B cell (primary cell): ENCODE measurements around the gene B4GALT1. TPM values are rescaled to one million over a fixed set of nuclear protein-coding genes. Genes with fewer than 3 reads are reported as not detected.

Experiments
- ATAC-seq: fragments of 200-7000 bp; cut with Tn5 transposase; one replicate; pipeline ENCODE4 v1.10.0; 2021; ENCODE audit warnings: low read depth, mild to moderate bottlenecking, moderate number of reproducible peaks, moderate library complexity
- CTCF ChIA-PET: fragments of 350-600 bp; sonication (Branson Sonifier 250); formaldehyde crosslinking; loops from one replicate; lab custom pipeline; 2021; ENCODE audit warnings: antibody characterized with exemption, inconsistent platforms; lab: Charles Lee
- POLR2A ChIA-PET: fragments of 350-600 bp; sonication (Branson Sonifier 250); formaldehyde crosslinking; loops from one replicate; lab custom pipeline; 2021; ENCODE audit warnings: antibody characterized with exemption; lab: Charles Lee
- DNase-seq: peaks from one replicate; pipeline ENCODE4 v3.0.0; 2013
- H2AFZ ChIP-seq: 2 replicates; pipeline ENCODE4 v1.6.1; 2012; ENCODE audit warnings: mild to moderate bottlenecking, low read depth, low read length; ENCODE audit not compliant: insufficient read depth, poor library complexity, severe bottlenecking
- H3K27ac ChIP-seq, 2 donors: 1 replicate in 1 of 2; 2 replicates in 1 of 2; pipeline ENCODE4 v1.5.1; 2012 to 2013; ENCODE audit warnings: low read length in 2 of 2, mild to moderate bottlenecking in 2 of 2, moderate library complexity in 1 of 2
- H3K27me3 ChIP-seq, 4 experiments: fragments of 200-600 bp in 1 of 4; sonication (generic) in 1 of 4; replicated peaks in 1 of 4; 1 replicate in 2 of 4; 2 replicates in 2 of 4; pipeline versions ENCODE4 v1.6.1 to v1.7.0; 2013 to 2016; ENCODE audit warnings: low read length in 3 of 4, mild to moderate bottlenecking in 2 of 4, mixed read lengths in 1 of 4, moderate library complexity in 1 of 4; ENCODE audit not compliant: insufficient read depth in 4 of 4, control insufficient read depth in 3 of 4; ENCODE audit errors: control extremely low read depth in 1 of 4
- H3K36me3 ChIP-seq, 2 experiments: replicated peaks in 1 of 2; 1 replicate in 1 of 2; 2 replicates in 1 of 2; pipeline versions ENCODE4 v1.6.1 to v1.7.1; 2013; ENCODE audit warnings: low read length in 1 of 2; ENCODE audit not compliant: insufficient read depth in 2 of 2, control insufficient read depth in 1 of 2; ENCODE audit errors: control extremely low read depth in 1 of 2, extremely low read depth in 1 of 2
- H3K4me1 ChIP-seq, 2 donors: fragments of 200-600 bp in 1 of 2; sonication (generic) in 1 of 2; 1 replicate in 1 of 2; 2 replicates in 1 of 2; pipeline versions ENCODE4 v1.5.1 to v1.6.1; 2013 to 2017; ENCODE audit warnings: low read length in 2 of 2; ENCODE audit not compliant: control insufficient read depth in 2 of 2, insufficient read depth in 2 of 2
- H3K4me2 ChIP-seq: replicated peaks from 2 replicates; pipeline ENCODE3; 2012; ENCODE audit warnings: mild to moderate bottlenecking, low read depth, low read length; ENCODE audit not compliant: poor library complexity, severe bottlenecking
- H3K4me3 ChIP-seq, 5 experiments: fragments of 200-600 bp in 1 of 5; sonication (generic) in 1 of 5; 1 replicate in 3 of 5; 2 replicates in 2 of 5; pipeline versions ENCODE4 v1.5.1 to v1.7.0; 2011 to 2016; ENCODE audit warnings: low read length in 4 of 5, mild to moderate bottlenecking in 4 of 5, low read depth in 2 of 5, control low read depth in 1 of 5, moderate library complexity in 1 of 5; ENCODE audit not compliant: insufficient read depth in 1 of 5; ENCODE audit errors: control extremely low read depth in 1 of 5, extremely low read depth in 1 of 5
- H3K79me2 ChIP-seq: fragments of 200-600 bp; sonication (generic); one replicate; pipeline ENCODE4 v1.6.0; 2016; ENCODE audit warnings: low read length; ENCODE audit not compliant: control insufficient read depth, insufficient read depth
- H3K9ac ChIP-seq: fragments of 200-600 bp; sonication (generic); 2 replicates; pipeline ENCODE4 v1.6.1; 2017; ENCODE audit warnings: mild to moderate bottlenecking, low read length, moderate library complexity
- H3K9me3 ChIP-seq, 3 donors: one replicate each; pipeline versions ENCODE4 v1.6.1 to v1.7.1; 2013; ENCODE audit warnings: low read length in 2 of 3; ENCODE audit not compliant: control insufficient read depth in 2 of 3, insufficient read depth in 1 of 3; ENCODE audit errors: control extremely low read depth in 1 of 3
- H4K20me1 ChIP-seq: 2 replicates; pipeline ENCODE4 v1.6.0; 2012; ENCODE audit warnings: mild to moderate bottlenecking, low read length; ENCODE audit not compliant: insufficient read depth, control insufficient read depth, poor library complexity, severe bottlenecking
- H3K27ac Mint-ChIP-seq: one replicate; pipeline ENCODE4 v1.8.0; 2021; ENCODE audit warnings: mixed read lengths
- H3K27me3 Mint-ChIP-seq: one replicate; pipeline ENCODE4 v1.8.0; 2021; ENCODE audit warnings: mixed read lengths
- H3K4me1 Mint-ChIP-seq: one replicate; pipeline ENCODE4 v1.8.0; 2021; ENCODE audit warnings: mixed read lengths
- H3K4me3 Mint-ChIP-seq: one replicate; pipeline ENCODE4 v1.8.0; 2021; ENCODE audit warnings: mixed read lengths
- H3K9me3 Mint-ChIP-seq: one replicate; pipeline ENCODE4 v1.8.0; 2022; ENCODE audit warnings: mixed read lengths; ENCODE audit not compliant: insufficient read depth
- EZH2 ChIP-seq: IDR thresholded peaks from 2 replicates; pipeline ENCODE4 v1.6.1; 2012; ENCODE audit warnings: borderline replicate concordance, low read depth, mild to moderate bottlenecking, moderate library complexity, low read length; ENCODE audit not compliant: insufficient read depth, poor library complexity, severe bottlenecking
- WGBS: methylation state at CpG from one replicate; pipeline ENCODE4 v1.1.5; 2013; ENCODE audit warnings: missing lambda C conversion rate; ENCODE audit not compliant: insufficient coverage; 5-methylcytosine and 5-hydroxymethylcytosine counted together
- intact Hi-C: fragments of 100-400 bp; cut with micrococcal nuclease; formaldehyde crosslinking; loops from one replicate; pipeline ENCODE4 v1.10.0; 2022
- polyA plus RNA-seq: library from polyadenylated mRNA; depleted of rRNA; stranded (reverse); fragments of >200 nt; gene quantifications from 2 replicates; pipeline ENCODE4 v1.2.3, GENCODE V29; 2012
- total RNA-seq, 2 donors: library from RNA; stranded (reverse); fragments of 120-200 nt in 1 of 2; gene quantifications; 1 replicate in 1 of 2; 2 replicates in 1 of 2; pipeline versions ENCODE4 v1.2.3 to v1.2.4, GENCODE V29; 2013 to 2022
- TF ChIP-seq, protein P1 (sequence below): fragments of 200-600 bp; IDR thresholded peaks from one replicate; pipeline ENCODE4 v1.8.0; 2022; ENCODE audit warnings: antibody characterized with exemption, mild to moderate bottlenecking

The B4GALT1 gene
- total and polyA plus RNA-seq, 2 donors (not counting 1 experiment from before 2014, with no cell fraction given) = 49.2 to 201 TPM

DNA sequence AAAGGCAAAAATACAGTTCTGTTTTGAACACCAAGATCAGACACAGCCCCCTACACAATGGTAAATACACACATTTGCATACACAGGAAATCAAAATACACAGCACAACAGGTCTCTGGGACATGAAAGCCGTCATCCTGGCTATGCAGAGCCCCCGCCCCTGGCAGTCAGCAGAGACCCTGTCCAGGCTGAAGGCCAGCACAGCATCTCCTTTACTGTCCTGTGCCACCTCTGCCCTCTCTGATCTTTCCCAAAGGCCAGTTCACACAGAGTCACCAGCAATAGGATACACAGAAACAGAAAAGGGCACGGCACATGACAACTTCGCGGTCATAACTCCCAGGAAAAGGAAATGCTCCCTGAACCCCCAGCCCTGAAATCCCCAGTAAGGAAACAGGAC lies 56.5 kb downstream of the B4GALT1 start:
- POLR2A ChIA-PET = interaction anchor here (1.7 kb wide), 1 partner anchor 26 kb away, joined by 3 read pairs; no protein-coding TSS in a partner anchor
- no peak overlapping the region for H2AFZ ChIP-seq
- no peak overlapping the region for H3K4me2 ChIP-seq
- no peak overlapping the region for H3K9ac ChIP-seq
- H3K27ac ChIP-seq = peak overlapping the region in 1 of 2 donors; percentile 27
- H3K4me1 Mint-ChIP-seq = peaks cover 56% of the 10 kb centered on the region
- DNase-seq = no peak
- 92% methylated on average over 5 of the region's 5 CpGs for WGBS
- H3K4me3 ChIP-seq = no peak overlapping the region
- H3K9me3 ChIP-seq = no peaks in the 10 kb centered on the region
- no peaks in the 10 kb centered on the region for H3K27me3 ChIP-seq
- H3K9me3 Mint-ChIP-seq = no peaks in the 10 kb centered on the region
- peaks cover 5 to 59% of the 10 kb centered on the region in 2 experiments for H3K36me3 ChIP-seq
- no peak overlapping the region for H3K4me3 Mint-ChIP-seq
- no peaks in the 10 kb centered on the region for H3K27me3 Mint-ChIP-seq
- H3K4me1 ChIP-seq = peaks cover 6 to 24% of the 10 kb centered on the region in 2 donors
- intact Hi-C loops = no loop called here
- no peak for ATAC-seq
- peaks cover 34% of the 10 kb centered on the region for H3K79me2 ChIP-seq
- H4K20me1 ChIP-seq = peaks cover 39% of the 10 kb centered on the region
- peak overlapping the region; percentile 59 for H3K27ac Mint-ChIP-seq
- CTCF ChIA-PET = interaction anchor here (1.0 to 1.3 kb wide), 2 partner anchors 25 to 60 kb away, joined by 3 to 4 read pairs; no protein-coding TSS in a partner anchor
- no peak for TF ChIP-seq EZH2
- TF ChIP-seq, protein P1, sequence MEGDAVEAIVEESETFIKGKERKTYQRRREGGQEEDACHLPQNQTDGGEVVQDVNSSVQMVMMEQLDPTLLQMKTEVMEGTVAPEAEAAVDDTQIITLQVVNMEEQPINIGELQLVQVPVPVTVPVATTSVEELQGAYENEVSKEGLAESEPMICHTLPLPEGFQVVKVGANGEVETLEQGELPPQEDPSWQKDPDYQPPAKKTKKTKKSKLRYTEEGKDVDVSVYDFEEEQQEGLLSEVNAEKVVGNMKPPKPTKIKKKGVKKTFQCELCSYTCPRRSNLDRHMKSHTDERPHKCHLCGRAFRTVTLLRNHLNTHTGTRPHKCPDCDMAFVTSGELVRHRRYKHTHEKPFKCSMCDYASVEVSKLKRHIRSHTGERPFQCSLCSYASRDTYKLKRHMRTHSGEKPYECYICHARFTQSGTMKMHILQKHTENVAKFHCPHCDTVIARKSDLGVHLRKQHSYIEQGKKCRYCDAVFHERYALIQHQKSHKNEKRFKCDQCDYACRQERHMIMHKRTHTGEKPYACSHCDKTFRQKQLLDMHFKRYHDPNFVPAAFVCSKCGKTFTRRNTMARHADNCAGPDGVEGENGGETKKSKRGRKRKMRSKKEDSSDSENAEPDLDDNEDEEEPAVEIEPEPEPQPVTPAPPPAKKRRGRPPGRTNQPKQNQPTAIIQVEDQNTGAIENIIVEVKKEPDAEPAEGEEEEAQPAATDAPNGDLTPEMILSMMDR = no peak

DNA sequence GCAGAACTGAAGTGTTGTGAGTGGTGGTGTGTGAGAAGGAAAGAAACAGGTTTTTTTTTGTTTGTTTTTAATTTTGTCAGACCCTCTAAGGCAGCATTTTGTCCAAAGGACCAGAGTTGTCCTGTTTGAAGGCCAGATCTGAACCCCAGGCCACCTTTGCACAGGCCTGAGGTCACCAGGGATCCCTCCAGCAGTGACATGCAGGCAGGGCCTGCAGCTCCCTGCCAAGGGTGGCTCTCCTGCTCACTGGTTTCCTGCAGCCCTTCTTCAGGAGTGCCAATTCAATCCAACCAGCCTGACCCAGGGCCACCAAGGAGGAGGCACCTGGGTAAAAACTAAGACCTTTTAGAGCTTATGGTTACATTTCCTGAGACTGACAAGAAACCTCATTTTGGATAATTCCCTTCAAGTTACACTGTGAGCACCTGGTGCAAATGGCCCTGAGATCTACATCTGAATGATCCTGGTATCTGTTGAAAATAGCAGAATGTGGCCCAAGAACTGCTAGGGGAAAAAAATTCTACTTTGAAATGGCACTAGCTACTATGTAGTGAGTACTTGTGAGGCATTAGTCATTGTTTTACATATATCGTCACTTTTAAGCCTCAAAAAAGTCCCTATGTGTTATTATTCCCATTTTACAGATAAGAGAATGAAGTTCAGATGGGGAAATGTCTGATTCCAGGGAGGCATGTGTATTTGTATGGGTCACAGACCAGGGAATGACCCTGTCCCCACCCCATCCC lies 57.1 kb downstream of the B4GALT1 start:
- POLR2A ChIA-PET = interaction anchor here (0.7 to 1.7 kb wide), 3 partner anchors 26 to 57 kb away, joined by 3 read pairs; partner anchors contain the start of gene B4GALT1
- H3K79me2 ChIP-seq = peaks cover 27% of the 10 kb centered on the region
- no CpG with 5 or more reads among the region's 1 CpG for WGBS
- peak overlapping the region in 1 of 2 donors; percentile 12 for H3K27ac ChIP-seq
- CTCF ChIA-PET = interaction anchor here (1.0 to 1.5 kb wide), 6 partner anchors 25 to 116 kb away, joined by 3 to 8 read pairs (median 3); partner anchors contain the start of gene B4GALT1
- H3K9me3 Mint-ChIP-seq = no peaks in the 10 kb centered on the region
- H4K20me1 ChIP-seq = peaks cover 36% of the 10 kb centered on the region
- peak overlapping the region; percentile 69 for H3K27ac Mint-ChIP-seq
- H3K27me3 Mint-ChIP-seq = no peaks in the 10 kb centered on the region
- no peak overlapping the region for H2AFZ ChIP-seq
- peaks cover 54% of the 10 kb centered on the region for H3K4me1 Mint-ChIP-seq
- no peaks in the 10 kb centered on the region for H3K27me3 ChIP-seq
- H3K4me1 ChIP-seq = peaks cover 4 to 22% of the 10 kb centered on the region in 2 donors
- H3K4me3 Mint-ChIP-seq = no peak overlapping the region
- no peak overlapping the region for H3K4me2 ChIP-seq
- no peak overlapping the region for H3K9ac ChIP-seq
- TF ChIP-seq, protein P1 = no peak
- ATAC-seq = no peak
- peaks cover 5 to 53% of the 10 kb centered on the region in 2 experiments for H3K36me3 ChIP-seq
- no peak overlapping the region for H3K4me3 ChIP-seq
- no peaks in the 10 kb centered on the region for H3K9me3 ChIP-seq
- intact Hi-C loops = no loop called here
- no peak for DNase-seq
